Globus pallidus (tissue), 1 donor: ENCODE results near the gene CIITA.

Experiments used
- DNase-seq: peaks from one replicate; pipeline ENCODE4 v3.0.0-alpha.2; 2015; ENCODE audit warnings: low spot score

The CIITA gene

DNA sequence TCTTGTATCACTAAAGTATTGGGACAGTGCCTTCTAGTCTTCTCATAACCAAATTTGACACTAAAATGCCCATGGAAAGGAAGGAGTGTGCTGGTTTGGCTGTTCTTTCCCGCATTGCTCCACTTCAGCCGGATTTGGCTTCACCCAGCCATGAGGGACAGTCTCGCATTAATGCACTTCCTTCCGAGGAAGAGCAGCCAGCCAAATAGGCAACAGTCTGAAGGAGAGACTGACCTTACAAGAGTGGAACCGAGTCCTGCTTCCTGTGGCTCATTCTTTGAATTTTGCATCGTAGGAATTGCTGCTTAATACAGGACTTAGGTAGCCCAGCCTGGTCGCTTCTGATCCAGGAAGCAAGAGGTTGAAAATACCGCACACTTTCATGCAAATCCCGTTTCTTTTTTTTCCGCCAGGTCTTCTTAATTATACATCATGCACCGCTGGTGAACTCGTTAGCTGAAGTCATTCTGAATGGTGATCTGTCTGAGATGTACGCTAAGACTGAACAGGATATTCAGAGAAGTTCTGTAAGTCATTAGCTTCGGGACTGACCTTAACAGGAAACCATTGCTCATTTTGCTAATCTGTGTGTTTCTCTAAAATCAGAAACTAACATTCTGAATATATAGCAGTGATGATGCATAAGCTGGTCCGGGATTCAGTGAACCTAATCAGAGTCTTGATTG lies 105.6 kb downstream of the CIITA start:
- no peak for DNase-seq

DNA sequence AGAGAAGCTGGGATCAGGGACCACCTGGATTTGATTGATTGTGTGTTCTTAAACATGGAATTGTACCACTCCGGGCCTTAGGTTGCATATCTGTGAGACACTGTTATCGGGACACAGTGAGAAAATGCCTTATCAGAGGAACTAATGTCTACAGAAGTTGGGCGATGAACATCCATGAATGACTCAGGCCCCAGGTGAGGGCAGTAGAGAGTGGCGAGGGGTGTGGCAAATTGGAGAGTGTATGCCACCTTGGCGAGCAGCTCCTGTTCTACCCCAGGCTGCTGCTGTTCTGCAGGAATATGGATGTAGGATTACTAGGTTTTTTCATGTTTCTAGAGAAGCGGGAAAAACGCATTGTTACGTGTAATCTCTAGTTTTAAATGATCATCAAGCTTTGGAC lies 106.2 kb downstream of the CIITA start:
- no peak for DNase-seq

DNA sequence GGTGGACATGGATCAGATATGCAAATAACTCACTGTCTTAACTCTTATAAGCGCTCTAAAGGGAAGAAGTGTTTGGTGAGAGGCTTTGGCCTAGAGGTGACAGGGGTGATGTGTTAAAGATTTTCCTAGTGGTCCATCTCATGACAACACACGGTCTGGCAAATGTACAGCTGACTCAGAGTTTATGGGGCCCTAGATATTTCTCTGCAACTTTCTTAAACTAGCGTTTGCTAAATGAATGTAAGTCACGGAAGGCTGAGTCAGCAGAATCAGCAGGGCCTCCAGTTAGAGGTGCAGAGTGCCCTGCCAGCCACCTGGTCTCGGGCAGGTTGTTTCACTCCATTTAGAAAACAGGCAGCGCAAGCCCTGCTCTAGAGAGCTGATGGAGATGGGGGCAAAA lies 107.5 kb downstream of the CIITA start:
- DNase-seq: no peak
